SU-DHL-6 (cell line): ENCODE results near the gene SMAD3.

Experiments
- EZH2phosphoT487 ChIP-seq: fragments of 200-600 bp; sonication (generic), shearing (Covaris generic); conservative IDR thresholded peaks from 2 replicates; pipeline ENCODE4 v1.6.1; 2018; ENCODE audit warnings: mild to moderate bottlenecking, antibody characterized with exemption, low read length, moderate library complexity, mixed read lengths
- TF ChIP-seq, protein P1 (sequence below): fragments of 200-600 bp; sonication (generic); IDR thresholded peaks from one replicate; pipeline ENCODE4 v1.5.1; 2017; ENCODE audit warnings: antibody characterized with exemption, mild to moderate bottlenecking, low read length, moderate library complexity; ENCODE audit not compliant: insufficient read depth, poor library complexity, severe bottlenecking

- TF ChIP-seq, protein P1, sequence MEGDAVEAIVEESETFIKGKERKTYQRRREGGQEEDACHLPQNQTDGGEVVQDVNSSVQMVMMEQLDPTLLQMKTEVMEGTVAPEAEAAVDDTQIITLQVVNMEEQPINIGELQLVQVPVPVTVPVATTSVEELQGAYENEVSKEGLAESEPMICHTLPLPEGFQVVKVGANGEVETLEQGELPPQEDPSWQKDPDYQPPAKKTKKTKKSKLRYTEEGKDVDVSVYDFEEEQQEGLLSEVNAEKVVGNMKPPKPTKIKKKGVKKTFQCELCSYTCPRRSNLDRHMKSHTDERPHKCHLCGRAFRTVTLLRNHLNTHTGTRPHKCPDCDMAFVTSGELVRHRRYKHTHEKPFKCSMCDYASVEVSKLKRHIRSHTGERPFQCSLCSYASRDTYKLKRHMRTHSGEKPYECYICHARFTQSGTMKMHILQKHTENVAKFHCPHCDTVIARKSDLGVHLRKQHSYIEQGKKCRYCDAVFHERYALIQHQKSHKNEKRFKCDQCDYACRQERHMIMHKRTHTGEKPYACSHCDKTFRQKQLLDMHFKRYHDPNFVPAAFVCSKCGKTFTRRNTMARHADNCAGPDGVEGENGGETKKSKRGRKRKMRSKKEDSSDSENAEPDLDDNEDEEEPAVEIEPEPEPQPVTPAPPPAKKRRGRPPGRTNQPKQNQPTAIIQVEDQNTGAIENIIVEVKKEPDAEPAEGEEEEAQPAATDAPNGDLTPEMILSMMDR, result no peak
- no peak for TF ChIP-seq EZH2phosphoT487
Measured at GRCh38 chr15:67178569-67179210, 113.3 kb downstream of the SMAD3 start.
